ENCODE data around the gene MFSD6.

GRCh38 chr2:190440113-190440512, 32.0 kb downstream of the MFSD6 start:
- TF ChIP-seq CTCF (tag by site-specific recombination; IDR thresholded peaks at IDR 0.05) (no peak), ZNF580 (tag by site-specific recombination; IDR thresholded peaks at IDR 0.05) (no peak), PRDM4 (tag by site-specific recombination; IDR thresholded peaks at IDR 0.05) (no peak), ZNF10 (tag by site-specific recombination; IDR thresholded peaks at IDR 0.05) (no peak), YY1 (tag by site-specific recombination; IDR thresholded peaks at IDR 0.05) (no peak), ZNF121 (tag by site-specific recombination; IDR thresholded peaks at IDR 0.05) (no peak), ZSCAN18 (tag by site-specific recombination; IDR thresholded peaks at IDR 0.05) (no peak), ZFP37 (tag by site-specific recombination; IDR thresholded peaks at IDR 0.05) (no peak), ZIC2 (tag by site-specific recombination; IDR thresholded peaks at IDR 0.05) (no peak), BCL11A (tag by site-specific recombination; IDR thresholded peaks at IDR 0.05; ENCODE audit: low read depth) (no peak), ZNF112 (tag by site-specific recombination; IDR thresholded peaks at IDR 0.05) (no peak), ZNF639 (tag by site-specific recombination; IDR thresholded peaks at IDR 0.05) (no peak), ZNF19 (tag by site-specific recombination; IDR thresholded peaks at IDR 0.05; ENCODE audit: low read depth) (no peak)
